GM19468 (cell line): ENCODE data around the gene TUBB1.

ENCODE experiments used
- ATAC-seq: cut with Tn5 transposase; IDR thresholded peaks from one replicate; pipeline ENCODE4 v1.9.1; 2021; ENCODE audit warnings: mild to moderate bottlenecking, moderate library complexity, moderate number of reproducible peaks; ENCODE audit not compliant: unreplicated experiment; ENCODE audit errors: extremely low read depth

Gene TUBB1

DNA sequence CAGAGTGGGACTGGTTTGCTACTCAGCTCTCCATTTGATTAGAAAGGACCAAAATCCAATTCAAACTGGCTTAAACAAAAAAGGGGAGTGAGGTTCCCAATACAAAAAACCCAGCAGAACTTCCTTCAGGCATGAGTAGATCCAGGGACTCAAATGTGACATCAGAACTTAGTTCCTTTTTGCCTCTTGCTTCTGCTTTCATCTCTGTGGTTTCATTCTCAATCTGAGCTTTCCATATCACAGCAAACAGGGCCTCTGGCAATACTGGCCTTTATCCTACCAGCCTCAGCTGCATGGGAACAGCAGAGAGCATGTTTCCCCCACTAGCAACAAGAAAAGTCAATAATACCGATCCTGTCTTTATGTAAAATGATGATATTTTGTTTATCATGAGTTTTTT is 52.0 kb downstream of the TUBB1 start:
- ATAC-seq: no peak

DNA sequence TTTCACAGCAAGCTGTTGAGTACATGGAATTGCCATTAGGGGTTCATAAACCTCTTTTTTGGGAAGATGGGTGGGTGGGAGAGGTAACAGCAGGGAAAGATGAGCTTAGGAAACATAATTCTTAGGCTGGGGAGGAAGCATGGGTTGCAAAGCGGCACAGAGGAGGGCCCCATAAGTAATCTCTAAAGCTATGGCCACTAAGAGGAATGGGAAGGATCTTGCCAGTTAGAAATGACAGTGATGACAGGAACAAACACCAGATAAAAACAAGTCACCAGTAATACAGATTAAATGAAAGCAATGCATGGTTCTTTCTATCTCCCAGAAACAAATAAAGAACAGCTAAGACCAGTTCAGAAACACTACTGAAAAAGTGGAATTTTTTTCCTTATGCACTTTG is 54.4 kb downstream of the TUBB1 start:
- ATAC-seq: no peak

DNA sequence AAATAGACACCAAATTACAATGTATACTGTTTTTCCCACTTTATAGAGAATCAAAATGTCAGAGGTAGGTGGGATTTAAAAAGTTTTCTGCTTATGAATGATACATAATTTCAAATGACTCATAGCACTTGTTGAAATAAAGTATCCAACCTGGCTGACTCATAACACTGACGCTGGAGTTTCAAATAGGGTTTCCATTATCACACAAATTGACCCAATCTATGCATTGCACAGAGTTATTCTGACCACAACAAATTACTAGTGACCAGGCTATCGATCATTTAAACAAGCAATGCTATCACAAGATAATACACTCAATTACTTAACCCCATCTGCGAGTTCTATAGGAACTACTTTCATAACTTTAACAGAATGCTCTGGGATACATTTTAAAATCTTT is 55.2 kb downstream of the TUBB1 start:
- ATAC-seq: no peak

GRCh38 chr20:59075934-59076508 is 56.8 kb downstream of the TUBB1 start:
- no peak for ATAC-seq
